ENCODE results near the gene DOCK2. TPM values are rescaled to one million over a fixed set of nuclear protein-coding genes. Genes with fewer than 3 reads are reported as not detected.

DOCK2 gene
- total and polyA plus RNA-seq, 2 donors (not counting 3 experiments of a cell fraction or from before 2014, with no cell fraction given) = 0.62 to 4.8 TPM

- ChIA-PET POLR2A (no interaction called here), CTCF (no interaction called here)
- no peaks in the 10 kb centered on the region for H3K9me1 ChIP-seq (replicated peaks; ENCODE audit: control insufficient read depth, extremely low read depth, insufficient read depth, low read length)
- FAIRE-seq (no peak), DNase-seq (ENCODE audit: low read depth, low spot score) (no peak)
- BruUV-seq (replicated peaks) = no TSS peak
- H3K4me3 ChIP-seq (replicated peaks in 1 of 3; ENCODE audit: insufficient read depth in 1 of 3, low read depth in 1 of 3, low read length in 3 of 3) = no peak overlapping the region
- H3K79me2 ChIP-seq (ENCODE audit: control insufficient read depth, insufficient read depth, low read length) = no peaks in the 10 kb centered on the region
- H3K9me3 ChIP-seq (replicated peaks; ENCODE audit: control insufficient read depth, insufficient read depth, low read length) = no peaks in the 10 kb centered on the region
- H3K36me3 ChIP-seq (ENCODE audit: control insufficient read depth in 2 of 2, extremely low read depth in 1 of 2, insufficient read depth in 2 of 2, low read length in 2 of 2) = no peaks in the 10 kb centered on the region
- no peak for TF ChIP-seq GATA2 (IDR thresholded peaks at IDR 0.05; ENCODE audit: insufficient read depth, insufficient read length, low read depth, low read length)
- no peak for TF ChIP-seq MYC (IDR thresholded peaks at IDR 0.05; ENCODE audit: low read depth, low read length)
- no peak for TF ChIP-seq FOS (IDR thresholded peaks at IDR 0.05; ENCODE audit: borderline replicate concordance, insufficient read depth, low read length)
- TF ChIP-seq POLR2A (IDR thresholded peaks at IDR 0.05; ENCODE audit: low read depth, low read length) = no peak
- no peak for TF ChIP-seq POLR2AphosphoS5 (IDR thresholded peaks at IDR 0.05; ENCODE audit: insufficient read depth, low read depth, low read length)
- no peak for TF ChIP-seq MAX (IDR thresholded peaks at IDR 0.05; ENCODE audit: insufficient read depth, insufficient read length)
- TF ChIP-seq CTCF (IDR thresholded peaks at IDR 0.05; ENCODE audit: extremely low read depth in 1 of 2, insufficient read depth in 1 of 2, low read depth in 1 of 2, low read length in 2 of 2) = no peak
- no peak for TF ChIP-seq JUN (IDR thresholded peaks at IDR 0.05; ENCODE audit: borderline replicate concordance, insufficient read depth, insufficient read length, low read depth)
- no peak for TF ChIP-seq EZH2 (IDR thresholded peaks at IDR 0.05; ENCODE audit: borderline replicate concordance, low read depth, low read length, severe bottlenecking)
- no peak overlapping the region for H3K9ac ChIP-seq (replicated peaks; ENCODE audit: extremely low read depth, insufficient read depth, low read length)
- intact Hi-C loops (cut with micrococcal nuclease) (no loop called here), dilution Hi-C loops (cut with MboI; ENCODE audit: extremely low pct_ligation_motif_present, low sequenced_read_pairs) (no loop called here)
- no peak overlapping the region for H3K27ac ChIP-seq (ENCODE audit: insufficient read depth, low read depth, low read length)
- no peaks in the 10 kb centered on the region for H3K4me1 ChIP-seq (ENCODE audit: control insufficient read depth, extremely low read depth, insufficient read depth, low read length)
- no peaks in the 10 kb centered on the region for H4K20me1 ChIP-seq (replicated peaks; ENCODE audit: control insufficient read depth, extremely low read depth, insufficient read depth, low read length)
- no peaks in the 10 kb centered on the region for H3K27me3 ChIP-seq (ENCODE audit: control insufficient read depth in 2 of 2, insufficient read depth in 2 of 2, low read length in 2 of 2)
- no peak overlapping the region for H3K4me2 ChIP-seq (ENCODE audit: insufficient read depth, low read length)
- H2AFZ ChIP-seq (ENCODE audit: low read depth, low read length) = no peak overlapping the region
Measured at GRCh38 chr5:169736653-169737052, 99.6 kb downstream of the DOCK2 start.
